PFSK-1 (cell line): ENCODE data around the gene RRP8.

ENCODE experiments used
- FOXP2 ChIP-seq: optimal IDR thresholded peaks from 2 replicates; pipeline ENCODE3; 2011; ENCODE audit warnings: borderline replicate concordance, control low read depth, inconsistent platforms; ENCODE audit not compliant: insufficient read depth; ENCODE audit errors: extremely low read length, extremely low read depth
- POLR2AphosphoS5 ChIP-seq: IDR thresholded peaks from 2 replicates; pipeline ENCODE4 v1.6.1; 2012; ENCODE audit warnings: low read depth, mild to moderate bottlenecking, control low read depth, low read length, moderate library complexity
- REST ChIP-seq, 2 experiments: IDR thresholded peaks; 2 replicates each; pipeline versions ENCODE4 v1.6.1 to v1.8.0; 2011 to 2012; ENCODE audit warnings: low read depth in 2 of 2, low read length in 2 of 2, control low read depth in 1 of 2, inconsistent platforms in 1 of 2, mild to moderate bottlenecking in 1 of 2, moderate library complexity in 1 of 2; ENCODE audit not compliant: insufficient read depth in 1 of 2
- SIN3A ChIP-seq: IDR thresholded peaks from 2 replicates; pipeline ENCODE4 v1.6.1; 2012; ENCODE audit warnings: mild to moderate bottlenecking, low read length, moderate library complexity, borderline replicate concordance; ENCODE audit not compliant: insufficient read depth
- TAF1 ChIP-seq: IDR thresholded peaks from 2 replicates; pipeline ENCODE4 v1.6.1; 2012; ENCODE audit warnings: low read length, control low read depth, borderline replicate concordance; ENCODE audit not compliant: insufficient read depth

Gene RRP8

GRCh38 chr11:6618117-6619003 is 14.9 kb upstream of the RRP8 start:
- peak; percentile 96; the same call in 1 of the 2 replicates for TF ChIP-seq SIN3A
- no peak for TF ChIP-seq FOXP2
- peak; percentile 34; the same call in 1 of the 2 replicates for TF ChIP-seq TAF1
- no peak for TF ChIP-seq REST (IDR thresholded peaks at IDR 0.05; ENCODE audit: insufficient read depth in 1 of 2, low read depth in 2 of 2, low read length in 2 of 2)
- no peak for TF ChIP-seq POLR2AphosphoS5

GRCh38 chr11:6617315-6617781 is 13.9 kb upstream of the RRP8 start:
- no peak for TF ChIP-seq POLR2AphosphoS5
- no peak for TF ChIP-seq FOXP2
- TF ChIP-seq SIN3A = no peak
- TF ChIP-seq TAF1 = no peak
- no peak for TF ChIP-seq REST (IDR thresholded peaks at IDR 0.05; ENCODE audit: insufficient read depth in 1 of 2, low read depth in 2 of 2, low read length in 2 of 2)

- TF ChIP-seq POLR2AphosphoS5 (no peak), FOXP2 (no peak), SIN3A (no peak), REST (IDR thresholded peaks at IDR 0.05; ENCODE audit: insufficient read depth in 1 of 2, low read depth in 2 of 2, low read length in 2 of 2) (no peak), TAF1 (no peak)
Observed at GRCh38 chr11:6616596-6617250, 13.3 kb upstream of the RRP8 start.

DNA sequence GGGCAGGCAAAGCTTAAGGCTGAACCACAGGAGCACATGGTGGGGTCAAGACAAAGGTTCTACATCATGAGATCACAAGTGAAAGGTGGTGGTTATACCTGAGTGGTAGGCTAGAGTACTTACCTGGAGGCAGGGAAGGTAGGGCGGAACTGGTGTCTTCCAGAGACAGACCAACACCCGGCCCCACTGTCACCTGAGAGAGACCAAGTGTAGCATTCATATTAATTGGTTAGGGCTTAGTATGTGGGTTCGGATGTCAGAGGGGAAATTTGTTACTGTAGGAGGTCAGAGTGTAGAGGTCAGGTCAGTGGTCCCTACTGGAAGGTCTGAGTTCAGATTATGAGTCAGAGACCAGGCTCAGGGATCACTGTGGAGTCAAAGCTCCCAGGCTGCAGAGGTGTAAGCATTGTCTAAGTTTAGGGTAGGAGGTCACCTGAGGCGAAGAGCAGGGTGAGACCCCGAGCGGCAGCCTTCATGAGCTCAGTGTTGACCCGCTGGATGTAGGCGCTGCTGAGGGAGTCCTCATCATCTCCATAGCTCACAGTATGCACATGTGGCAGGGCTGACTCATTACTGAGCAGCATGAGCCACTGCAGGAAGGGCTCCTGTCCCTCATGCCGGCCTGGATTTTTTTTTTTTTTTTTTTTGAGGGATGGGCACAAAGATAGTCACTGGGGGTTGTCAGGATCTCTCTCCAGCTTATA is 12.6 kb upstream of the RRP8 start:
- TF ChIP-seq POLR2AphosphoS5 (no peak), SIN3A (no peak), REST (IDR thresholded peaks at IDR 0.05; ENCODE audit: insufficient read depth in 1 of 2, low read depth in 2 of 2, low read length in 2 of 2) (no peak), FOXP2 (no peak), TAF1 (no peak)
